Endothelial cell of umbilical vein (primary cell): Measurements from ENCODE around the gene NPDC1.

ENCODE experiments used
- CTCF ChIP-seq, 2 donors: IDR thresholded peaks; 1 replicate in 1 of 2; 2 replicates in 1 of 2; pipeline ENCODE4 v1.5.1; 2011; ENCODE audit warnings: low read length in 2 of 2, mild to moderate bottlenecking in 2 of 2, moderate library complexity in 2 of 2, control low read depth in 1 of 2, inconsistent platforms in 1 of 2, low read depth in 1 of 2; ENCODE audit not compliant: insufficient read depth in 1 of 2; ENCODE audit errors: extremely low read depth in 1 of 2
- POLR2AphosphoS5 ChIP-seq: IDR thresholded peaks from 2 replicates; pipeline ENCODE4 v1.6.1; 2012; ENCODE audit warnings: low read depth, mild to moderate bottlenecking, control low read depth, low read length, moderate library complexity; ENCODE audit not compliant: insufficient read depth

GRCh38 chr9:137055385-137056364 lies 9.7 kb upstream of the NPDC1 start:
- TF ChIP-seq POLR2AphosphoS5 (no peak), CTCF (IDR thresholded peaks at IDR 0.05; ENCODE audit: extremely low read depth in 1 of 2, insufficient read depth in 1 of 2, low read depth in 1 of 2, low read length in 2 of 2) (no peak)
